ENCODE measurements around the gene LPCAT2. TPM values are rescaled to one million over a fixed set of nuclear protein-coding genes. Genes with fewer than 3 reads are reported as not detected.

The LPCAT2 gene
- total and polyA plus RNA-seq, 8 donors = 1.7 to 12.8 (median 4.5) TPM

DNA sequence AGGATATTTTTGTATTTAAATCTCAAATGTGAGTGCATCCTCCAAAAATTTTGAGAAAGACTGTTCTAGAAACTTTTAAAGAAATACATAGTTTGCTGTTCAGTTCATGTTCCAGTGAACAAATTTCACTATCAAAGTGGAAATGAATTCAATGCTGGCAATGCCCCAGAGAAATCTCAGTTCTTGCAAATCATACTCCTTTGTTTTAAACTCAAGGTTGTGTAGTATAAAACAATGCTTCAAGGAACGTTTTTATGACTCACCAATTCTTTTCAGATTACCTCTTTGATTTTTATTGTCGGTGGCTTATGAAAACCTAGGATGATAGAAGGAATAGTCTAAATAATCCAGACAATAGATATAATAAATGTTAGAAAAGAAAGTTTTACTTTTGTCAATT, 17.6 kb downstream of the LPCAT2 start:
- H3K9me3 ChIP-seq = no peaks in the 10 kb centered on the region
- H3K4me3 ChIP-seq = no peak overlapping the region
- 22 to 31% methylated on average over 2 of the region's 2 CpGs for WGBS, 2 donors
- DNase-seq (no peak), ATAC-seq (no peak), FAIRE-seq (no peak)
- TF ChIP-seq, protein P1, sequence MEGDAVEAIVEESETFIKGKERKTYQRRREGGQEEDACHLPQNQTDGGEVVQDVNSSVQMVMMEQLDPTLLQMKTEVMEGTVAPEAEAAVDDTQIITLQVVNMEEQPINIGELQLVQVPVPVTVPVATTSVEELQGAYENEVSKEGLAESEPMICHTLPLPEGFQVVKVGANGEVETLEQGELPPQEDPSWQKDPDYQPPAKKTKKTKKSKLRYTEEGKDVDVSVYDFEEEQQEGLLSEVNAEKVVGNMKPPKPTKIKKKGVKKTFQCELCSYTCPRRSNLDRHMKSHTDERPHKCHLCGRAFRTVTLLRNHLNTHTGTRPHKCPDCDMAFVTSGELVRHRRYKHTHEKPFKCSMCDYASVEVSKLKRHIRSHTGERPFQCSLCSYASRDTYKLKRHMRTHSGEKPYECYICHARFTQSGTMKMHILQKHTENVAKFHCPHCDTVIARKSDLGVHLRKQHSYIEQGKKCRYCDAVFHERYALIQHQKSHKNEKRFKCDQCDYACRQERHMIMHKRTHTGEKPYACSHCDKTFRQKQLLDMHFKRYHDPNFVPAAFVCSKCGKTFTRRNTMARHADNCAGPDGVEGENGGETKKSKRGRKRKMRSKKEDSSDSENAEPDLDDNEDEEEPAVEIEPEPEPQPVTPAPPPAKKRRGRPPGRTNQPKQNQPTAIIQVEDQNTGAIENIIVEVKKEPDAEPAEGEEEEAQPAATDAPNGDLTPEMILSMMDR (IDR thresholded peaks at IDR 0.05) = no peak
- no peak overlapping the region for H3K27ac ChIP-seq
- peaks cover 0 to 4% (median 0%) of the 10 kb centered on the region in 3 donors for H3K36me3 ChIP-seq
- H3K27me3 ChIP-seq = peaks cover 0 to 1% (median 0%) of the 10 kb centered on the region in 4 donors
- H3K4me1 ChIP-seq = no peaks in the 10 kb centered on the region
- intact Hi-C loops (cut with DNase I) = no loop called here

DNA sequence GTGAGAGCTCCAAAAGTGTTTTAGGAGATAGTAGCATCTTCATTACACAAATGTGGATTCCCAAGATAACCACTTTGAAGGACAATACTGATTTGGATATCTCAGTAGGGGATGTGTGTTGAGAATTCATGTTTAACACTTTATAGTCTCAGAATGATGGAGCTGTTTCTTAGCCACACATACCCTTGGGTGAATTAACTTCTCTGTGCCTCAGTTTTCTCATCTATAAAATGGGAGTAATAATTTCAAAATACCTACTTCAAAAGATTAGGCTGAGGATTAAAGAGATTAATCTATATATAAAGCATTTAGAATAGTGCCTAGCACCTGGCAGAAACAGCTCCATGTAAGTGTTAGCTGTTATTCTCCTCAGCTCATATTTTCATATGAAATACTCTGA, 19.0 kb downstream of the LPCAT2 start:
- Histone ChIP-seq H3K36me3 (peaks cover 0 to 4% (median 0%) of the 10 kb centered on the region in 3 donors), H3K4me3 (no peak overlapping the region), H3K27ac (no peak overlapping the region), H3K27me3 (peaks cover 0 to 4% (median 0%) of the 10 kb centered on the region in 4 donors), H3K9me3 (no peaks in the 10 kb centered on the region), H3K4me1 (no peaks in the 10 kb centered on the region)
- DNase-seq (no peak), ATAC-seq (no peak), FAIRE-seq (no peak)
- intact Hi-C loops (cut with DNase I) = no loop called here
- TF ChIP-seq, protein P1 (IDR thresholded peaks at IDR 0.05) = no peak

DNA sequence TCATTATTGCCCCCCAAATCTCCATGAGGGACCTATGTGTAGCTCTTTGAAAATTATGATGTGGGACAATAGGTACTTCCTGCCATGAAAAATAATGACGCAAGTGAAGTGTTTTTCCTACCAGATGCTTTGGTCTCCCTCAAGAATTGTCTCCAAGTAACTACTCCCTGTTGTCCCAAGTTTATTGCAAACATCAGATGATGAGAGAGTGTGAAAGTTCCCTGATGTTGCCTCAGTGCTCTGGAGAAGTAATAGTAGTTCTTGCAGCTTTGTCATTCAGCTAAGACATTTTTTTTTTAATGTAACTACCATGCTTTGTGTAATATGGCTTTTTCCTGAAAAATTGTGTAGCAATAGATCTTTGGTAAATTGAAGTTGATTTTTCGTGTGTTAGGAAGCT, 20.1 kb downstream of the LPCAT2 start:
- no peak overlapping the region for H3K27ac ChIP-seq
- H3K27me3 ChIP-seq = peaks cover 0 to 4% (median 0%) of the 10 kb centered on the region in 4 donors
- DNase-seq (no peak), FAIRE-seq (no peak), ATAC-seq (no peak)
- WGBS, 2 donors = 76 to 77% methylated on average over 2 of the region's 2 CpGs
- TF ChIP-seq, protein P1 (IDR thresholded peaks at IDR 0.05) = no peak
- H3K4me1 ChIP-seq = no peaks in the 10 kb centered on the region
- peaks cover 0 to 4% (median 0%) of the 10 kb centered on the region in 3 donors for H3K36me3 ChIP-seq
- intact Hi-C loops (cut with DNase I) = no loop called here
- H3K4me3 ChIP-seq = no peak overlapping the region
- no peaks in the 10 kb centered on the region for H3K9me3 ChIP-seq

DNA sequence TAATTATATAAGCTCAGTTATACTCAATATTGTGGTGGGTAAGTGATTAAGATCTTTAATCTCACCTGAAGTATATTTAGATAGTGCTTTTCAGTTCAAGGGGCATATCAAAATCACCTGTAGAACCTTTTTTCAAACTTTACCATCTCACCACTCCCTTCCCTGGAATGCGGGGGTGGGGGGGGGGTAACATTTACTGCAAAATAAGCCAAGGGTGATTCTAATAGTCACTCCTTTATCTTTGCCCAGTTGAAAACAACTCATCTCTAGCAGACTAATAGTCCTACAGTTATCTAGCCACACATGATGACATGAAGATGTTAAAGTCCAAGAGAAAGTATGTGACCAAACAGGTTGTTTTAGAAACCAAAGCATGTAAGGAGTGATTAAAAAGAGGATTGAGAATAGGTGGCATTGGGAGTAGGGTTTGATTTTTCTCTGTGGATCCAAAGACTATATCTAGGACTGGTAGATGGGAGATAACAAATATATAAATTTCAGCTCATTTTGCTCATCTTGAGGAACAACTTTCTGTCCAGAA, 21.5 kb downstream of the LPCAT2 start:
- intact Hi-C loops (cut with DNase I) = no loop called here

DNA sequence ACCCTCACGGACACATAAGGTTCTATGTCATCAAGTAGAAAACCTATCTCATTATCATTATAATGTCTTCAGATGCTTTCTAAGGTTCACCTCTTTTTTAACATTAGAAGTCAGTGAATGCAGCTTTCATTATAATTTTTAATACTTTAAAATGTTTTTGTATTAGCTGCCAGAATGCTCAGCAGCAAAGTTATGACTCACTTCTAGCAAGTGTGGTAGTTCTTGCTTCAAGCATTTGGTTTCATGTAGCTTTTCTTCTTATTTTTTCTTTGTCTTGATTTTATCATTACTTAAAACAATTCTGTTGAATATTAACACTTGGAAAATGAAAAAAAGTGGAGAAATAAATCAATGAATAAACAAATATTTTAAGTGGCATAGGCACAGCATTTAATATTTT, 23.4 kb downstream of the LPCAT2 start:
- WGBS, 2 donors = 89 to 100% methylated on average over 1 of the region's 1 CpG
- intact Hi-C loops (cut with DNase I) = no loop called here
- no peak for FAIRE-seq

More for the DNA sequence above, 21.5 kb downstream of the LPCAT2 start:
- Histone ChIP-seq H3K36me3 (peaks cover 0 to 4% (median 0%) of the 10 kb centered on the region in 3 donors), H3K4me3 (no peak overlapping the region), H3K27me3 (peaks cover 0 to 4% (median 0%) of the 10 kb centered on the region in 4 donors), H3K27ac (no peak overlapping the region), H3K4me1 (no peaks in the 10 kb centered on the region), H3K9me3 (no peaks in the 10 kb centered on the region)
- TF ChIP-seq, protein P1 (IDR thresholded peaks at IDR 0.05) = no peak
- FAIRE-seq (no peak), DNase-seq (no peak), ATAC-seq (no peak)
- 97 to 98% methylated on average over 1 of the region's 1 CpG for WGBS, 2 donors

More for the DNA sequence above, 23.4 kb downstream of the LPCAT2 start:
- Histone ChIP-seq H3K9me3 (no peaks in the 10 kb centered on the region), H3K27ac (no peak overlapping the region), H3K27me3 (peaks cover 0 to 4% (median 0%) of the 10 kb centered on the region in 4 donors), H3K4me3 (no peak overlapping the region), H3K36me3 (peaks cover 0 to 4% (median 0%) of the 10 kb centered on the region in 3 donors), H3K4me1 (peaks cover 0 to 3% (median 0%) of the 10 kb centered on the region in 3 donors)
- ATAC-seq = no peak
- DNase-seq = no peak
- TF ChIP-seq, protein P1 (IDR thresholded peaks at IDR 0.05) = no peak

Data from pancreas (tissue), 10 donors.